IgD-negative memory B cell (primary cell): ENCODE results near the gene CCR7. TPM values are rescaled to one million over a fixed set of nuclear protein-coding genes. Genes with fewer than 3 reads are reported as not detected.

ENCODE experiments used
- H3K27ac Mint-ChIP-seq, 3 donors: one replicate each; pipeline ENCODE4 v1.8.0; 2020 to 2022; ENCODE audit warnings: mild to moderate bottlenecking in 3 of 3, mixed read lengths in 3 of 3, moderate library complexity in 1 of 3
- H3K27me3 Mint-ChIP-seq: one replicate; pipeline ENCODE4 v1.8.0; 2021; ENCODE audit warnings: mixed read lengths
- H3K36me3 Mint-ChIP-seq: one replicate; pipeline ENCODE4 v1.8.0; 2020; ENCODE audit warnings: mild to moderate bottlenecking, mixed read lengths
- H3K4me1 Mint-ChIP-seq, 3 donors: one replicate each; pipeline ENCODE4 v1.8.0; 2020 to 2022; ENCODE audit warnings: mixed read lengths in 3 of 3, mild to moderate bottlenecking in 1 of 3
- H3K4me3 Mint-ChIP-seq, 4 donors: one replicate each; pipeline ENCODE4 v1.8.0; 2020 to 2022; ENCODE audit warnings: mild to moderate bottlenecking in 4 of 4, mixed read lengths in 4 of 4, moderate library complexity in 3 of 4
- H3K9me3 Mint-ChIP-seq, 3 donors: one replicate each; pipeline ENCODE4 v1.8.0; 2020 to 2021; ENCODE audit warnings: mixed read lengths in 3 of 3, mild to moderate bottlenecking in 1 of 3
- polyA plus RNA-seq: library from polyadenylated mRNA; unstranded; fragments of 300-500 nt; fragmentation: Illumina TruSeq; gene quantifications from one replicate; pipeline ENCODE4 v1.2.3, GENCODE V29; 2021

The CCR7 gene
- polyA plus RNA-seq, 1 donor from 2014 or later = 257 TPM

DNA sequence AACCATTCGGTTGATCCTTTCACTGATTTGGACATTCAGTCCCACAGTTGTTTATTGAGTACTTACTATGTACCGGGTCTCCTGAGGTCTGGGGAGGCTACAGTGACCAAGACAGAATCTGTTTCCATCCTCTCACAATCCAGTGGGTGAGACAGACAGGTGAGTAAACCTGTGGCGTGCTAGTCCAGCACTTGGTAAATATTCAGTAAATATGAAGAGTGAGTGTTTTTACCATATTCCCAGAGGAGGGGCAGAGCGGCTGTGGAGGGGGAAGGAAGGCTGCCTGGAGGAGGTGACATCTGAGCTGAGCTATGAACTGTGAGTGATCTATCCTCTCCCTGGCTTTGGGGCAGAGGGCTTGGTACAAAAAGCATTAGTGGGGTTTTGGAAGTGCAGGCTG is 31.4 kb downstream of the CCR7 start:
- H3K4me1 Mint-ChIP-seq = peaks cover 33 to 55% (median 46%) of the 10 kb centered on the region in 3 donors
- H3K27me3 Mint-ChIP-seq = peaks cover 2% of the 10 kb centered on the region
- peak overlapping the region; percentile 89 to 100 (median 95) for H3K27ac Mint-ChIP-seq
- H3K36me3 Mint-ChIP-seq = no peaks in the 10 kb centered on the region
- H3K9me3 Mint-ChIP-seq = no peaks in the 10 kb centered on the region
- H3K4me3 Mint-ChIP-seq = peak overlapping the region; percentile 27 to 89 (median 77)

DNA sequence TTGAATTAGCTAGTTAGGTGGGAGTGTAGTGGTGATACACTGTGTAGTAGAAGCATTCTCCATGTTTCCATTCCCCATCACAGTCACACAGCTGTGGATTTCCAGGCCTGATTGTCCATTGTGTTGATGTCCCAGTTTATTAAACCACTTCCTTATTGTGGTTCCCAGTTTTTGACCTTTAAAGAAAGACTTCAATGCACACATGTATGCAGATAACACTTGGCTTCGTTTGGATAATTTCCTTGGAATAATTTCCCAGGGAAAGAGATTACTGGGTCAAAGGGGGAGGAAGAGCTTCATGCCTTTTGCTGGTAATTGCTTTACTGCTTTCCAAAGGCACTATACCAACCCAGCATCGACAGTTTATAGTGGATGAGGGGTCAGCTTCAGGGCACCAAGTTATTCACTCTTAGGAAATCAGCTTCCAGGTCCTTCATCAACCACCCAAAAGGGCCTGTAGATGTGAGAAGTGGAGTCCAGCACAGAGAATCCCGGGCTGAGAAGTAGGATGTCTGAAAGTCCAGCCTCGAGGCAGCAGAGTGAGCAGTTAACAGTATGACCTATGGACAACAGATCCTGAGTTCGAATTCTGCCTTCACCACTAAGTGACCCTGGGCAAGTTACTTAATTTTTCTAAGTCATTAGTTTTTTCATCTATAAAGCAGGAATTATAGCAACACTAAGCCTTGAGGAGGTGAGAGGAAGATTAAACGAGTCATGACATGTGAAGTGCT is 32.6 kb downstream of the CCR7 start:
- peaks cover 32 to 57% (median 46%) of the 10 kb centered on the region in 3 donors for H3K4me1 Mint-ChIP-seq
- no peaks in the 10 kb centered on the region for H3K36me3 Mint-ChIP-seq
- H3K4me3 Mint-ChIP-seq = peak overlapping the region in 3 of 4 donors; percentile 27 to 53 (median 51)
- no peaks in the 10 kb centered on the region for H3K9me3 Mint-ChIP-seq
- peaks cover 2% of the 10 kb centered on the region for H3K27me3 Mint-ChIP-seq
- H3K27ac Mint-ChIP-seq = peak overlapping the region; percentile 89 to 100 (median 95)

GRCh38 chr17:40531051-40531991 is 34.0 kb downstream of the CCR7 start:
- Mint-ChIP-seq H3K4me1 (peaks cover 23 to 51% (median 42%) of the 10 kb centered on the region in 3 donors), H3K4me3 (peak overlapping the region in 3 of 4 donors; percentile 27 to 74 (median 73)), H3K9me3 (no peaks in the 10 kb centered on the region), H3K27ac (peak overlapping the region; percentile 39 to 100 (median 89)), H3K27me3 (peaks cover 2% of the 10 kb centered on the region), H3K36me3 (no peaks in the 10 kb centered on the region)

- no peaks in the 10 kb centered on the region for H3K36me3 Mint-ChIP-seq
- H3K9me3 Mint-ChIP-seq = peaks cover 0 to 4% (median 0%) of the 10 kb centered on the region in 3 donors
- H3K27ac Mint-ChIP-seq = peak overlapping the region in 1 of 3 donors; percentile 89
- H3K27me3 Mint-ChIP-seq = peaks cover 2% of the 10 kb centered on the region
- H3K4me1 Mint-ChIP-seq = peaks cover 23 to 45% (median 39%) of the 10 kb centered on the region in 3 donors
- peak overlapping the region in 2 of 4 donors; percentile 68 to 73 for H3K4me3 Mint-ChIP-seq
Observed at GRCh38 chr17:40530531-40530994, 34.7 kb downstream of the CCR7 start.

DNA sequence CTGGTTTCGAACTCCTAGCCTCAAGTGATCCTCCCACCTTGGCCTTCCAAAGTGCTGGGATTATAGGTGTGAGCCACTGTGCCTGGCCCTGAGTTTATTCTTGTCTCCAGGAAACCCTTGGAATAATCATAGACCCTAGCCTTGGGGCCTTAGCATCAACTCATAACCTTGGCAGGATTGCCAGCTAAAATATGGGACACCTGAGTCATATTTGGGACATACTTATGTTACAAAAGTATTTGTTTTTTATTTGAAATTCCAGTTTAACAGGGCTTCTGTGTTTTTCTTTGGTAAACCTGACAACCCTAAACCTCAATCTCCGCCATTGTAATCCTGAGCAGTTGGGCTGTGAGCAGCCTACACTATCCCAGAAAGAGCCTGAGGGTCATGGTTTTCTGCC is 35.3 kb downstream of the CCR7 start:
- Mint-ChIP-seq H3K9me3 (peaks cover 0 to 10% (median 2%) of the 10 kb centered on the region in 3 donors), H3K27ac (peak overlapping the region in 1 of 3 donors; percentile 89), H3K4me1 (peaks cover 23 to 45% (median 39%) of the 10 kb centered on the region in 3 donors), H3K4me3 (no peak overlapping the region), H3K36me3 (no peaks in the 10 kb centered on the region), H3K27me3 (peaks cover 2% of the 10 kb centered on the region)

- Mint-ChIP-seq H3K4me1 (peaks cover 21 to 38% (median 31%) of the 10 kb centered on the region in 3 donors), H3K27ac (no peak overlapping the region), H3K4me3 (no peak overlapping the region), H3K27me3 (peaks cover 2% of the 10 kb centered on the region), H3K9me3 (peaks cover 0 to 19% (median 2%) of the 10 kb centered on the region in 3 donors), H3K36me3 (peaks cover 9% of the 10 kb centered on the region)
Observed at GRCh38 chr17:40528692-40529417, 36.4 kb downstream of the CCR7 start.

- Mint-ChIP-seq H3K36me3 (peaks cover 9% of the 10 kb centered on the region), H3K4me1 (peaks cover 5 to 16% (median 11%) of the 10 kb centered on the region in 3 donors), H3K27me3 (no peaks in the 10 kb centered on the region), H3K9me3 (peaks cover 0 to 22% (median 2%) of the 10 kb centered on the region in 3 donors), H3K27ac (no peak overlapping the region), H3K4me3 (peak overlapping the region in 1 of 4 donors; percentile 12)
Observed at GRCh38 chr17:40526668-40527067, 38.6 kb downstream of the CCR7 start.

DNA sequence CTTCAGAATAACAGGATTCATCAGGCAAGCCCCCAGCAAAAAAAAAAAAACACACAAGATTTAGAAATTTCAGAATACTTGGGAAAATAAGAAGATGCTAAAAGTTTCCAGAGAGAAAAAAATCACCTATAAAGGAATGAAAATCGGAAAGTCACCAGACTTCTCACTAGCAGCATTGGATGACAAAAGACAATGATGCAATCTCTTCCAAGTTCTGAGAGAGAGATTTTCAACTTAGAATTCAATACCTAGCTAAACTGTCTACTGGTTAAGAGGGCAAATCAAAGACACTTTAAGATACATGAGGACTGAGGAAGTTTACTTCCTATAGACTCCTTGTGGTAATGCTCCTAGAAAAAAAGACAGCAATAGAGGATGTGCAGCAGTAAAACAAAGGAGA is 40.0 kb downstream of the CCR7 start:
- peaks cover 0 to 4% (median 4%) of the 10 kb centered on the region in 3 donors for H3K4me1 Mint-ChIP-seq
- H3K36me3 Mint-ChIP-seq = peaks cover 9% of the 10 kb centered on the region
- peak overlapping the region in 1 of 3 donors; percentile 29 for H3K27ac Mint-ChIP-seq
- H3K9me3 Mint-ChIP-seq = peaks cover 0 to 22% (median 2%) of the 10 kb centered on the region in 3 donors
- no peaks in the 10 kb centered on the region for H3K27me3 Mint-ChIP-seq
- H3K4me3 Mint-ChIP-seq = no peak overlapping the region

DNA sequence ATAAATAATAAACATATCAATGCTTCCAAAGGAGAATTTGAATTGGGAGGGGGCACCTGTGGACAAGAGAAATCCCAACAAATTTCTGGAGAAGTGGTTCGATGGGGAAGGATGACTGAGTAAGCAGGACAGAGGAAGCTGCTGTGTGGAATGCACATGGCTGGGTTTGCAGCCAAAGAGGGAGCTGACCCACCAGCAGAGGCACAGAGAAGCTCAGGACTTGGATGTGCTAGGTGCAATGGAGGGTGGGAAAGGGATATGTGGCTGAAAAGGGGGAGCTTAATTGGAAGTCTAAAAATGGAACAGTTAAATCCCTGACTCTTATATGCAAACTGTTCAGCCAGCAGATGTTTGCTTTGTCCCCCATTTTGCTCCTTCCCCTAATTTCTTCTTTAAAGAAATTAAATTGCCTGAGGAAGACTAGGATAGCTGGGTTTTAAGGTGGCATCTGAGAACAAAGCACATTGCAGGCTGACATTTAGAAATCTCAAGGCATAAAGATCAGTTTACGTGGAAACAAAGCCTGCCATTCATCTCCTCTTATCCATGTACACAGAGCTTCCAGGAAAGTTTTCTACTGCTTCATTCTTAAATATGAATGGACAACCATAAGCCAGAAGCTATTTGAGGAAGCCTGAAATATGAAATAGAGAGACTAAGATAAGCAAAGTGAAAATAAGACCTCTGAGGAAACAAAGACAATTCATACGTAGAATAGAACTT is 40.9 kb downstream of the CCR7 start:
- Mint-ChIP-seq H3K27ac (no peak overlapping the region), H3K4me3 (no peak overlapping the region), H3K36me3 (peaks cover 9% of the 10 kb centered on the region), H3K9me3 (peaks cover 0 to 22% (median 2%) of the 10 kb centered on the region in 3 donors), H3K27me3 (no peaks in the 10 kb centered on the region), H3K4me1 (peaks cover 0 to 4% (median 2%) of the 10 kb centered on the region in 3 donors)

GRCh38 chr17:40522961-40523310 is 42.3 kb downstream of the CCR7 start:
- no peak overlapping the region for H3K27ac Mint-ChIP-seq
- H3K36me3 Mint-ChIP-seq = peaks cover 9% of the 10 kb centered on the region
- peaks cover 5 to 10% (median 5%) of the 10 kb centered on the region in 3 donors for H3K4me1 Mint-ChIP-seq
- no peak overlapping the region for H3K4me3 Mint-ChIP-seq
- peaks cover 0 to 22% (median 2%) of the 10 kb centered on the region in 3 donors for H3K9me3 Mint-ChIP-seq
- no peaks in the 10 kb centered on the region for H3K27me3 Mint-ChIP-seq

DNA sequence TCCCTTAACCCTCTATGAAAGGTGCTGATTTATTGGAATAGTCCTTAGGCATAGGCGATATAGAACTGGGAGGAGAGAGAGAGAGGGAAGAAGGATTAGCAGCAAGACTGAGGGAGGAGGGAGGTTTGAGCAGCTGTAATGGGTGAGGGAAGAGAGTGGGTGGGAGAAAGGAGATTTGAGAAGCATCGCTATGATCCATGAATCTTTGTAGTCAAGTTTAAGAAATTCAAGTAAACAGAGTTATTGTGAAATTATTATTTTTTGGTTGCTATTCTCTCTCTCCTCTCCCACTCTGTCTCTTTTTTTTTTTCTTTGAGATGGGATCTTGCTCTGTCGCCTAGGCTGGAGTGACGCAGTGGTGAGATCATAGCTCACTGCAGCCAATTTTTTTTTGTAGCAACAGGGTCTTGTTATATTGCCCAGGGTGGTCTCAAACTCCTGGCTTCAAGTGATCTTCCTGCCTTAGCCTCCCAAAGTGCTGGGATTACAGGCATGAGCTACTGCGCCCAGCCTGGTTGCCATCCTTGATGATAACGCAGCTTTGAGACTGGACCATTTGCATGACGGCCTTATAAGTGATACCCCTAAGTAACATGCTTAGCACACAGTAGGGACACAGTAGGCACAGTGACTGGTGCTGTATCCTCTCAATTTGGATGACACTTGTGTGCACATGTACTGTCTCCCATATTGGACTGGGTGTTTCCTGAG is 42.9 kb downstream of the CCR7 start:
- H3K4me3 Mint-ChIP-seq = no peak overlapping the region
- H3K27ac Mint-ChIP-seq = no peak overlapping the region
- peaks cover 9% of the 10 kb centered on the region for H3K36me3 Mint-ChIP-seq

DNA sequence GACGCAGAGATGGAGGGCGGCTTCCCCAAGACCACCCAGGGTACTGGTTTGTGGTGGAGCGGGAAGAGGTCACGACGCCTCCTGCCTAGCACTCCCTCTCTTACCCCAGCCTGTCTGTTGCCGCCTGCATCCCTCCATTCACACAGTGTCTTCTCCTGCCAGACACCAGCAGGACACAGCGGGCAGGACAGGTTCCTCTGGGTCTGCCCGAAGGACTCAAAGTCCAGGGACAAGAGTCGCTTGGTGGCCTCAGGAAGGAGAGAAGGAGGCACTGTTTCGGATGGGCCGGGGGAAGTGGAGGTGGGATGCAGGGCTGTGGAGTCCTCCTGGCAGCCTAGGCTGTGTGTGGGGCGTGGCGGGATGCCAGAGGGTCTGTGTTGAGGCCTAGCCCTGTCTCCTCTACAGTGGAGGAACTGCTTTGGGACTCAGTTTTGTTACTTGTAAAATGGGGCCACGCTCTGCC is 44.2 kb downstream of the CCR7 start:
- Mint-ChIP-seq H3K9me3 (peaks cover 0 to 22% (median 2%) of the 10 kb centered on the region in 3 donors), H3K27me3 (no peaks in the 10 kb centered on the region), H3K4me1 (peaks cover 18 to 26% (median 19%) of the 10 kb centered on the region in 3 donors), H3K4me3 (no peak overlapping the region), H3K27ac (no peak overlapping the region), H3K36me3 (peaks cover 9% of the 10 kb centered on the region)

More for the DNA sequence above, 42.9 kb downstream of the CCR7 start:
- Mint-ChIP-seq H3K9me3 (peaks cover 0 to 22% (median 2%) of the 10 kb centered on the region in 3 donors), H3K27me3 (no peaks in the 10 kb centered on the region), H3K4me1 (peaks cover 6 to 12% (median 7%) of the 10 kb centered on the region in 3 donors)

DNA sequence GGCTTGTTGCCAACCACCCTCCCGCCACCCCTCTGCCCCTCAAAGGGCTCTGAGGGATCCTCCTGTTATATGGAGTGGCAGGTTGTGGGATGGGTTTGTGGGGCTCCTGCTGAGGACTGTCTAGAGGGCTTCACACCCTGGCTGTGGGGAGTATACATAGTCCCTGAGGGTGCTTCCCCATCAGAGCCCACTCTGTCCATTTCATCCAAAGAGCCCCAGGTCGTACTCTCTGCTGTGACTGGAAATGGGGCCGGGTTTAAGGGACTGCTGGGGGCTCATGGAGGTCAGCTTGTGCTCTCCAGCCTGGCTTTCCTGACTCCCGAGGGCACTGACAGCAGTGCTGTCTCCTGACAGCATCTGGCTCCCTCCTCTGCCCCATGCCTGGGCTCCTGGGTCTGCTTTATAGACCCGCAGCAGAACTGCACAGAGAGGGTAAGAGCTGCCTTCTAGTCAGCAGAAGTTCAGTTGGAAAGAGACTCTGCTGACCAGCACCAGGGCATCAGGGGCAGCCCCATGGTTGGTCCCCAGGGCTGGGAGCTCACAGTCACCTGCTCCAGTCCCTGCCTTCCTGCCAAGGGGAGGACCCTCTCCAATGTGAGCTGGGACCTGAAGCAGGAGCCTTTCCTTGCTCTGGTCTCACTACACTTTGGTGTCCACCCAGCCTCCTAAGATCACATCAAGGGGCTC is 46.0 kb downstream of the CCR7 start:
- no peak overlapping the region for H3K4me3 Mint-ChIP-seq
- H3K4me1 Mint-ChIP-seq = peaks cover 32 to 41% (median 33%) of the 10 kb centered on the region in 3 donors
- no peak overlapping the region for H3K27ac Mint-ChIP-seq
- peaks cover 3% of the 10 kb centered on the region for H3K36me3 Mint-ChIP-seq
- H3K9me3 Mint-ChIP-seq = peaks cover 0 to 6% (median 0%) of the 10 kb centered on the region in 3 donors
- H3K27me3 Mint-ChIP-seq = peaks cover 4% of the 10 kb centered on the region
